WTC11 (cell line): ENCODE measurements around the gene CTXN1. TPM values are rescaled to one million over a fixed set of nuclear protein-coding genes. Genes with fewer than 3 reads are reported as not detected.

Experiments
- ATAC-seq: fragments of 200-7000 bp; cut with Tn5 transposase; 2 replicates; pipeline ENCODE4 v1.10.0; 2021; ENCODE audit warnings: mild to moderate bottlenecking, moderate library complexity
- CTCF ChIA-PET: fragments of 300-600 bp; sonication (Branson Sonifier 250); formaldehyde crosslinking; loops from one replicate; lab custom pipeline; 2021; ENCODE audit warnings: antibody characterized with exemption; lab: Charles Lee
- POLR2A ChIA-PET: fragments of 350-600 bp; sonication (Branson Sonifier 250); formaldehyde crosslinking; loops from one replicate; lab custom pipeline; 2021; ENCODE audit warnings: antibody characterized with exemption; lab: Charles Lee
- DNase-seq: peaks from one replicate; pipeline ENCODE4 v3.0.0; 2021; ENCODE audit warnings: low spot score
- H3K27ac Mint-ChIP-seq: 2 replicates; pipeline ENCODE4 v1.8.0; 2021; ENCODE audit warnings: mixed read lengths
- H3K27me3 Mint-ChIP-seq: 2 replicates; pipeline ENCODE4 v1.8.0; 2021; ENCODE audit warnings: low read depth, mild to moderate bottlenecking, moderate library complexity, mixed read lengths
- H3K36me3 Mint-ChIP-seq: 2 replicates; pipeline ENCODE4 v1.8.0; 2021; ENCODE audit warnings: mixed read lengths
- H3K4me1 Mint-ChIP-seq: 2 replicates; pipeline ENCODE4 v1.8.0; 2022; ENCODE audit warnings: mixed read lengths
- H3K4me3 Mint-ChIP-seq: 2 replicates; pipeline ENCODE4 v1.8.0; 2021; ENCODE audit warnings: mild to moderate bottlenecking, moderate library complexity, mixed read lengths
- H3K9me3 Mint-ChIP-seq: 2 replicates; pipeline ENCODE4 v1.8.0; 2021; ENCODE audit warnings: mixed read lengths
- ATF1 ChIP-seq: sonication (generic); formaldehyde crosslinking; IDR thresholded peaks from 2 replicates; pipeline ENCODE4 v1.8.1; 2023; ENCODE audit warnings: mild to moderate bottlenecking, moderate library complexity, missing genetic modification reagents
- CDX4 ChIP-seq: fragments of 250-450 bp; sonication (Bioruptor Pico); IDR thresholded peaks from 2 replicates; pipeline ENCODE4 v1.9.0; 2021; ENCODE audit warnings: moderate library complexity, mild to moderate bottlenecking, inconsistent platforms, borderline replicate concordance
- CREM ChIP-seq: sonication (generic); formaldehyde crosslinking; IDR thresholded peaks from 2 replicates; pipeline ENCODE4 v1.8.1; 2022; ENCODE audit warnings: mild to moderate bottlenecking, missing genetic modification reagents, moderate library complexity
- E2F4 ChIP-seq: sonication (generic); formaldehyde crosslinking; IDR thresholded peaks from 2 replicates; pipeline ENCODE4 v1.8.1; 2022; ENCODE audit warnings: low read depth, mild to moderate bottlenecking, moderate library complexity, missing genetic modification reagents, borderline replicate concordance
- ELF4 ChIP-seq: sonication (generic); formaldehyde crosslinking; IDR thresholded peaks from 2 replicates; pipeline ENCODE4 v1.8.1; 2022; ENCODE audit warnings: low read depth, mild to moderate bottlenecking, moderate library complexity, missing genetic modification reagents
- FOXK1 ChIP-seq: sonication (generic); formaldehyde crosslinking; IDR thresholded peaks from 2 replicates; pipeline ENCODE4 v1.8.0; 2022; ENCODE audit warnings: mild to moderate bottlenecking, moderate library complexity, missing genetic modification reagents
- FOXP4 ChIP-seq: sonication (generic); formaldehyde crosslinking; IDR thresholded peaks from 2 replicates; pipeline ENCODE4 v1.8.0; 2022; ENCODE audit warnings: mild to moderate bottlenecking, missing genetic modification reagents
- NFATC4 ChIP-seq: fragments of 250-450 bp; sonication (Bioruptor Pico); IDR thresholded peaks from 2 replicates; pipeline ENCODE4 v1.9.0; 2021; ENCODE audit warnings: mild to moderate bottlenecking
- NR1H2 ChIP-seq: sonication (generic); formaldehyde crosslinking; IDR thresholded peaks from 2 replicates; pipeline ENCODE4 v1.9.0; 2021; ENCODE audit warnings: mild to moderate bottlenecking, moderate library complexity, missing genetic modification reagents
- PRDM15 ChIP-seq: sonication (generic); formaldehyde crosslinking; IDR thresholded peaks from 2 replicates; pipeline ENCODE4 v1.8.0; 2022; ENCODE audit warnings: missing genetic modification reagents
- SOX15 ChIP-seq: fragments of 250-450 bp; sonication (Bioruptor Pico); IDR thresholded peaks from 2 replicates; pipeline ENCODE4 v1.9.0; 2021; ENCODE audit warnings: mild to moderate bottlenecking
- TEAD1 ChIP-seq: sonication (generic); formaldehyde crosslinking; IDR thresholded peaks from 2 replicates; pipeline ENCODE4 v1.8.0; 2022; ENCODE audit warnings: mild to moderate bottlenecking, missing genetic modification reagents
- ZBTB21 ChIP-seq: sonication (generic); formaldehyde crosslinking; IDR thresholded peaks from 2 replicates; pipeline ENCODE4 v1.8.1; 2023; ENCODE audit warnings: mild to moderate bottlenecking, missing genetic modification reagents, borderline replicate concordance
- ZMAT4 ChIP-seq: fragments of 250-450 bp; sonication (Bioruptor Pico); IDR thresholded peaks from 2 replicates; pipeline ENCODE4 v1.9.0; 2021; ENCODE audit warnings: mild to moderate bottlenecking
- ZNF121 ChIP-seq: sonication (generic); formaldehyde crosslinking; IDR thresholded peaks from 2 replicates; pipeline ENCODE4 v1.8.0; 2023; ENCODE audit warnings: missing genetic modification reagents
- ZNF138 ChIP-seq: sonication (generic); formaldehyde crosslinking; conservative IDR thresholded peaks from 2 replicates; pipeline ENCODE4 v1.8.1; 2022; ENCODE audit warnings: mild to moderate bottlenecking, moderate library complexity, missing genetic modification reagents
- ZNF423 ChIP-seq: fragments of 250-450 bp; sonication (Bioruptor Pico); IDR thresholded peaks from 2 replicates; pipeline ENCODE4 v2.1.2; 2022; ENCODE audit warnings: mild to moderate bottlenecking, moderate library complexity
- total RNA-seq: library from RNA; stranded (reverse); gene quantifications from 3 replicates; pipeline ENCODE4 v1.2.3, GENCODE V29; 2021
- TF ChIP-seq, protein P1 (sequence below): sonication (generic); formaldehyde crosslinking; IDR thresholded peaks from 2 replicates; pipeline ENCODE4 v1.8.1; 2023; ENCODE audit warnings: mild to moderate bottlenecking, missing genetic modification reagents, moderate library complexity
- TF ChIP-seq, protein P2 (sequence below): fragments of 200-600 bp; IDR thresholded peaks from 2 replicates; pipeline ENCODE4 v1.8.0; 2022; ENCODE audit warnings: antibody characterized with exemption

Gene CTXN1
- total RNA-seq, 1 experiment from 2014 or later = 48.2 TPM

DNA sequence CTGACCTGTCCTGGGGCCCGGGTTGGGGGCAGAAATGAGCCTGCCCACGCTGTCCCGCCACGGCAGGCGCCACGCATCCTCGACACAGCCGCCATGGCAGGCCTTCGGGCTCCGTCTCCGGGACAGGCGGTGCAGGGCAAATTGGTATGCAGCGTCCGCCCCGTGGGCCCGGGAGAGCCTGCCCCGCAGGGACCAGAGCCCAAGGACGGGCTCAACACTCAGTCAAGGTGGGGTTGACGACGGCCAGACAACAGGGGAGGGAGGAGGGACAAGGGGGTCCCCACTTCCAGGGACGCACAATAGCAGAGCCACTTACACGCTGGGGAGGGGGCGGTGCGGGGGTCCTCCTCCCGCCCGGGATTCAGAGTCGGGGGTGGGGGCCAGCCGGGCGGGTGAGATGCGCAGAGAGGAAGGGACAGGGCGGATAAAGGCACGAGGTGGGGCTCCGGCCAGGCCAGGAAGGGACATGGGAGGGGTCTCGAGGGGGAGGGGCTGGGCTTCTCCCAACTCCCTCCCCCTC, 1.2 kb downstream of the CTXN1 start:
- ATAC-seq (no peak), DNase-seq (no peak)
- CTCF ChIA-PET = interaction anchor here (0.7 to 2.9 kb wide), 6 partner anchors 19 to 71 kb away, joined by 3 to 11 read pairs (median 4); partner anchors contain the start of genes MAP2K7 and TIMM44
- POLR2A ChIA-PET = interaction anchor here (0.6 kb wide), 1 partner anchor 895 kb away, joined by 4 read pairs; no protein-coding TSS in a partner anchor
- Mint-ChIP-seq H3K4me3 (peak overlapping the region; percentile 35; the same call in 1 of the 2 replicates), H3K27me3 (peaks cover 5% of the 10 kb centered on the region), H3K9me3 (no peaks in the 10 kb centered on the region), H3K27ac (no peak overlapping the region), H3K4me1 (peaks cover 7% of the 10 kb centered on the region), H3K36me3 (no peaks in the 10 kb centered on the region)
- TF ChIP-seq ZNF121 (peak; percentile 29; the same call in 1 of the 2 replicates), ZBTB21 (CRISPR knock-in tag) (no peak)

DNA sequence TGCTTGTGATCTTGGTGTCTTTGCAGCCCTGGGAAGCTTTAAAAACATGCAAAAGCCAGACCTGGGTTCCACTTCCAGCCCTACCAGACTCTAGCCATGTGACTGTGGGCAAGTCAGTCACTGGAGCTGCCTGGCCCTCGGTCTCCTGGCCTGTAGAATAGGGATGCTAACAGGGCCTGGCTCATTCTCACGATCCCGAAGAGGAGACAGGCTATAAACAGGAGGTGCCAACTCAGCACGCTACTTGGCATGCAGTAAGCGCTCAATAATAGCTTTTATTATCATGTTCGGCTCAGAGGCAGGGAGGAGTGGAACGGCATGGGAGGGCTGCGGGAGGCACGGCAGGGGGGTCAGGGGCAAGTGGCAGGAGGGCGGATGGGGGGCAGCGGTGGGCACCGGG, 1.7 kb downstream of the CTXN1 start:
- TF ChIP-seq ZNF138 (no peak), ZMAT4 (no peak), ATF1 (no peak), CREM (CRISPR knock-in tag) (no peak), FOXK1 (CRISPR knock-in tag) (no peak), PRDM15 (CRISPR knock-in tag) (no peak), ELF4 (CRISPR knock-in tag) (no peak), FOXP4 (CRISPR knock-in tag) (no peak), NFATC4 (no peak), TEAD1 (CRISPR knock-in tag) (no peak), E2F4 (CRISPR knock-in tag) (no peak), NR1H2 (no peak), CDX4 (CRISPR knock-in tag) (no peak), ZNF423 (CRISPR knock-in tag) (no peak), SOX15 (CRISPR knock-in tag) (no peak)
- TF ChIP-seq, protein P1, sequence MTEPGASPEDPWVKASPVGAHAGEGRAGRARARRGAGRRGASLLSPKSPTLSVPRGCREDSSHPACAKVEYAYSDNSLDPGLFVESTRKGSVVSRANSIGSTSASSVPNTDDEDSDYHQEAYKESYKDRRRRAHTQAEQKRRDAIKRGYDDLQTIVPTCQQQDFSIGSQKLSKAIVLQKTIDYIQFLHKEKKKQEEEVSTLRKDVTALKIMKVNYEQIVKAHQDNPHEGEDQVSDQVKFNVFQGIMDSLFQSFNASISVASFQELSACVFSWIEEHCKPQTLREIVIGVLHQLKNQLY = no peak
- TF ChIP-seq, protein P2, sequence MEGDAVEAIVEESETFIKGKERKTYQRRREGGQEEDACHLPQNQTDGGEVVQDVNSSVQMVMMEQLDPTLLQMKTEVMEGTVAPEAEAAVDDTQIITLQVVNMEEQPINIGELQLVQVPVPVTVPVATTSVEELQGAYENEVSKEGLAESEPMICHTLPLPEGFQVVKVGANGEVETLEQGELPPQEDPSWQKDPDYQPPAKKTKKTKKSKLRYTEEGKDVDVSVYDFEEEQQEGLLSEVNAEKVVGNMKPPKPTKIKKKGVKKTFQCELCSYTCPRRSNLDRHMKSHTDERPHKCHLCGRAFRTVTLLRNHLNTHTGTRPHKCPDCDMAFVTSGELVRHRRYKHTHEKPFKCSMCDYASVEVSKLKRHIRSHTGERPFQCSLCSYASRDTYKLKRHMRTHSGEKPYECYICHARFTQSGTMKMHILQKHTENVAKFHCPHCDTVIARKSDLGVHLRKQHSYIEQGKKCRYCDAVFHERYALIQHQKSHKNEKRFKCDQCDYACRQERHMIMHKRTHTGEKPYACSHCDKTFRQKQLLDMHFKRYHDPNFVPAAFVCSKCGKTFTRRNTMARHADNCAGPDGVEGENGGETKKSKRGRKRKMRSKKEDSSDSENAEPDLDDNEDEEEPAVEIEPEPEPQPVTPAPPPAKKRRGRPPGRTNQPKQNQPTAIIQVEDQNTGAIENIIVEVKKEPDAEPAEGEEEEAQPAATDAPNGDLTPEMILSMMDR = no peak
- Mint-ChIP-seq H3K4me1 (peaks cover 9% of the 10 kb centered on the region), H3K27me3 (peaks cover 9% of the 10 kb centered on the region), H3K9me3 (no peaks in the 10 kb centered on the region), H3K4me3 (peak overlapping the region; percentile 45; the same call in 1 of the 2 replicates), H3K27ac (no peak overlapping the region), H3K36me3 (no peaks in the 10 kb centered on the region)
- DNase-seq = no peak
- CTCF ChIA-PET = interaction anchor here (0.7 to 2.9 kb wide), 6 partner anchors 20 to 71 kb away, joined by 3 to 11 read pairs (median 4); partner anchors contain the start of genes MAP2K7 and TIMM44
- POLR2A ChIA-PET = interaction anchor here (0.6 kb wide), 1 partner anchor 896 kb away, joined by 4 read pairs; no protein-coding TSS in a partner anchor
- ATAC-seq = no peak
